Stimulated activated CD8-positive, alpha-beta memory T cell treated with anti-CD3 and anti-CD28 coated beads, Interleukin-12 subunit alpha, Interleukin-12 subunit beta, amount 100 ng/mL, for 24 hours (primary cell): ENCODE data around the gene ZNF283.

Experiments
- DNase-seq: peaks from one replicate; pipeline ENCODE4 v3.0.0-alpha.2; 2020; ENCODE audit errors: extremely low read depth

The ZNF283 gene

DNA sequence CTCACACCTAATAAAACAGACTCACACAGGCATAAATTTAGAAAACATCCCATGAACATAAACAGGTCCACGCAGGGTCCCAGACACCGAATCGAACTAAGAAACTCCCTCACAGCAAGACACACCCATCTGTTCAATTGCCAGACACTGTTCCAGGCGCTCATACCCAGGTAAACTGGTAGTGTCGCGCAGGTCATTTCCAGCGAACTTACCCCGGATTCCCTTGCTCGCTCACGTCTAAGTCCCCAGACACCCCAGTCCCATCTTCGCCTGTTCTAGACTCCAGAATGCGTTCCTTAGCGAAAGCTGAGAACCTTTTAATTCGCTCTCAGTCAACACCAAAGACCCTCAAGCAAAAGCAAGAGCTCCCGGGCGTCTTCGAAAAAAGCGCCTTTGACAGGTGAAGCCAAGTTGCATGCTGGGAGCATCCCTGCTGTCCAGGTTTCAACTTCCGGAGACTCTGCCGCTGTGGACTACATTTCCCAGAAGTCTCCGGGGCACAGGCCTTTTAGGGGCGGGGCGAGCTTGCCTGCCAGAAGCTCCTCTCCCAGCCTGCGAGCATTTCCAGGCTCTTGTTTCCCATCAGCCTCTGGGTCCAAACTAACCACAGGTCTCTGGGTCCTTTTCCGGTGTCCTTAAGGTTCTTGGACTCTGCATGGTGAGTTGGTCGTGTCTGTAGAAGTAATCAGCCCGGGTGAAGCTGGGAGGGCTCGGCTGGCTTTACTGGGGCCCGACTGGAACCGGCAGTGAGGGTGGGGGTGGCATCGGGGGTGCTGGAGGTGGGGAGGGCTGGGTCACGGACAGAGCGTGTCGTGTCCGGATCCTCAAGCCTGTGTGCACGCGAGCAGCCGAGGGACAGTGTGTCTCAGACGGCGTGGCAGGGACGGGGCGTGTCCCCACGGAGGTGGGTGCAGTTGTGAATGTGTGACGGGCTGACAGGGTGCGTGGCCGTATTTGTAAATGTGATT lies at the start of gene ZNF283:
ZNF283 (plus strand) TSS at position 535 of the 968 bp plus-strand sequence. CDS start 6,184 bp downstream, outside the sequence.
- peak; percentile 62 for DNase-seq

DNA sequence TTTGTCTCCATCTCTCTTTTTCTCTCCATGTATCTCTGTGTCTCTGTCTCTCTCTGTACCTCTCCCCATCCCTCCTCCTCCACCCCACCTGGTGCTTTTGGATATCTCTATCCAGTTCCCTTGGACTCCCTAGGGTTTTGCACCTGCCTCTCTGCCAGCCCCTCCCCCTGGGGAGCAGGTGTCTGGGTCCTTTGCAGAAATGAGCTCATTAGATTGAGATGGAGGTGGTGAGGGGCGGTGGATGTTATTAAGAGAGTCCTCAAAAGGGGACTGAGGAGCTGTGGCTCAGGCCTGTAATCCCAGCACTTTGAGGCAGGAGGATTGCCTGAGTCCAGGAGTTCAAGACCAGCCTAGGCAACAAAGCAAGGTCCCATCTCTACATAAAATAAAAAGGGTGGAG lies 48.5 kb upstream of the ZNF283 start:
- DNase-seq, result no peak

DNA sequence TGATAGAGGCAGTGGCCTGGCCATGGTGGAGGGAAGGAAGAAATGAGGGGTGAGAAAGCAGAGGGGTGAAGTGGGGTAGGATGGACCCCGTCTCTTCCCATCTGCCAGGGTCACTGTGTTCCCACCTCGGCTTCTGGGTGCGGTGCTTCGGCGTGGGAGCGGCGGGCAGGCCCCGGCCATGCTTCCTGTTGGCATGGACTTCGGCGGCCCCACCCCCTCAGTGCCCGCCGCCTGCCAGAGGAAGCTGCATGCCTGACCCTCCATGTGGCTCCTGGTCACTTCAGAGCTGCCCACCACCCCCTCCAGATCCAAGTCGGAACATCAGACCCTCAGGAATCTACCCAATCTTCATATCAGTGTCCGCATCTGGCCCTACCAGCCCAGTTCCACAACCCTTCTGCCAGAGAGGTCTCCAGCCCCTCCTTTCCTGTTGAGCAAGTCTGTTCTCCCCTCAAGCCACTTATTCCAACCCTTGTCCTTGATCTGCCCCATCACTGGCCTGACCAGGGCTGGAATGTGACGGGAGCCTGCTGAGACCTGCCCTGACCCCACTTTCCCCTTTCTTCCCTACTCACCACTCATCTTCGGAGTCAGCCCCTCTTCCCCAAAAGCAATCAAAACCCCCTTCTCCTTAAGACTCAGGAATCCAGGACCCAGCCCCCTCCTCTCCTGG lies 47.8 kb upstream of the ZNF283 start:
- DNase-seq, result no peak

DNA sequence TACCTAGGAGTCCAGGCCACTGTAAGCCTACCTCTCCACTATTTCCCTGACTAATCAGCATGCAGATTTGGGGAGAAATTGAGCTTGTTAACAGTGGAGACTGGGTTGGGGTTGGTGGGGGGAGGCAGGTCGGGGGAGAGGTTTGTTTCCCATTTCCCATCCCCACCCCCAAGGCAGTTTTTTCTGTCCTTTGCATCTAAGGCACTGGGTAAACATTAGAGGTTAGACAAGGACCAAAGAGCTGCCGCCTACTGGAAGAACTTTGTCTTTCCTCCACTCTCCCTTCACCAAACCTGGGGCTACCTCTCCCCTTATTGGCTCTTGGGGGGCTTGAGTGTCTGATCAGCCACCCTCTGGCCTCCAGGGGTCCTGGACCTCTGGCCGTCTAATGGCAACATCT lies 47.3 kb upstream of the ZNF283 start:
- DNase-seq, result no peak

DNA sequence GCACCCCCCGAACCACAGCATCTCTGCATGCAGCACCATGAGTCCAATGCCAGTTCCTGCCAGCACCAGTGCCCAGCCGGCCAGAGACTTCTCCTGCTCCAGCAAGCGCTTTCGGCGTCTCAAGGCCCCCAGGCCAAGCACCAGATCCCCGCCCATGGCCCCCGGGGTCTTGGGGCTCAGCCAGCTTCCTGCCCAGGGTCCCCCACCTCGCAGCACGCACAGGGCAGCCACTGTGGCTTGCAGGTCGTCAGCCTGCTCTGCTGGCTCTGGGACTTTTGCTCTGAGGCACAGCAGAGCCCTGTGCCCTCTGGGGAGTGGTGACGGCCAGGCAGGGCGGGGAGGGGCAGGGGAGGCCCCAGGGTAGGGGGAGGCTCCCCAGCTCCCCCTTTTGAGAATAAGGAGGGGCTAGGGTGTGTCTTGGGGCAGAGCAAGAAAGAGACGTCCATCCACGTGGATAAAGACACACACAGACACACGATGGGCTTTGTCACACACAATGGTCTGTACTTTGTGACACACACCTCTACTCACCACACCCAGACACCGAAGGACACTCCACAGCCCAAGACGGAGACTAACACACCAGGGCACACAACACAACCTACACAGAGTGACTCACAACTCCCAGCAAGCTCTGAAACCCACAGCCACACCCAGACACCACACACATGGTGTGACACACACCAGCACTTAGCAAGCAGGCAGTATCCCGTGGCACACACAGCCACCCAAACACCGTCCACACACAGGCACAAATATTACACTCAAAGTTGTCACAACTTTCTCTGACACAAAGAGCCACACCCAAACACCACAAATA lies 46.2 kb upstream of the ZNF283 start, which contains the start of gene KCNN4:
KCNN4 (minus strand) TSS at position 268 of the 820 bp plus-strand sequence; CDS start at position 156, 112 bp downstream.
- DNase-seq, result peak; percentile 55

DNA sequence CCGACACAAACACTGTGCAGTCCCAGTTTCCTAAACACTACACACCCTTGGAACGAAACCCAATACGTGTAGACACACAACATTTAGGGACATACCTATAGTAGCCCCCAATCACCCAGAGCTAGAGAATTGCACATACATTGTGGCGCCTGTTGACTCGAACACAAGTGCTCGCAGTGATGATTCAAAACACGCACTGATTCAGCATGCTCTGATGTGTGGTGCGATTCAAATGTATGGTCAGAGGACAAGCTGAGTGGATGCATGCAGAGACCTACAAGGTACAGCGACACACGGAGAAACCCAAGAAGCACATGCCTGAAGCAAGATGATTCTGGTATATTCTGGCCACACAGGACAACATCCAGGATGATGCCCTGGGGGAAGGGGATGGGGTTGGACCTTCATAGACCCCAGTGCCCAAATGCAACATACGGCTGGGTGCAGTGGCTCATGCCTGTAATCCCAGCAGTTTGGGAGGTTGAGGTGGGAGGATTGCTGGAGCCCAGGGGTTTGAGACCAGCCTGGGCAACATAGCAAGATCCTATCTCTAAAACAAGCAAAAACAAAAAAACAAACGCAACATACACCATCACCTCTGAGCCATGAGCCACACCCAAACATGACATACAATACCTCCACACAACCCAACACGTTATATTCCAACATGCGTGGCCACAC lies 45.4 kb upstream of the ZNF283 start:
- DNase-seq, result no peak

DNA sequence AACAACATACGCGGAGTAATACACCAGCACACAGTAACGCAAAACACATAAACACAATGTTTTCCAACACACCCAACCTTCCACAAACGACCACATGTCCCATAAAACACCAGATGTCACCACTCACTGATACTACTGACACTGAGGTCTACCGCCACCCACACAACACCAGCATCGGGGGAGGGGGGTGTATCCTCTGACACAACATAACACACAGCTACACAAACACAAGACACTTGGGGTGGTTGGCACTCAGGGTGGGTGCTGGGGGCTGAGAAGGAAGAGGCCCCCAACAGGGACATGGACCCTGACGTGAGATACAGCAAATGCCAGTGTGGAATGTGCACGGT lies 44.8 kb upstream of the ZNF283 start:
- no peak for DNase-seq

DNA sequence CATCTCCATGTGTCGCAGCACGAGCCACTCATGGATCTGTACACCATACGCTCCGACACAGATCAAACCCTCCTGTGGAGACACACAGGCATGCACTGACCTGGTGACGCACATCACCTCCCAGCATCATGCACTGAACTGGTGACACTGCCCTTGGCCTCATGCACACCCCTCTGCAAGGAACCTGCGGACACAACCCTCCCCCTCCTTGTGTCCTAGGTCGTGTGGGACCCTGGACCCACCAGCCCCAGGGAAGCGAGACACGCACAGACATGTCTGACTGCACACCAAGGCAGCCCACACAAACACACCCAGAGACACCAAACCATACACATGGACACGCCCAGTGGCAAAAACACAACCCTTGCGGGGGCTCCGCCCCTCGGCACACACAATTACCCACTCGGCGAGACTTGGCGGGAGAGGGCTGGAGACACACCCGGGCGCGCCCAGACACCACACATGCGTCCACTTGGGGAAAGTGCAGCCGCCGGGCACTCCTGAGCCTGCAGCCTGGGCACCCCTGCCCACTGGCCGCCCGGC lies 44.4 kb upstream of the ZNF283 start:
- DNase-seq, result no peak

DNA sequence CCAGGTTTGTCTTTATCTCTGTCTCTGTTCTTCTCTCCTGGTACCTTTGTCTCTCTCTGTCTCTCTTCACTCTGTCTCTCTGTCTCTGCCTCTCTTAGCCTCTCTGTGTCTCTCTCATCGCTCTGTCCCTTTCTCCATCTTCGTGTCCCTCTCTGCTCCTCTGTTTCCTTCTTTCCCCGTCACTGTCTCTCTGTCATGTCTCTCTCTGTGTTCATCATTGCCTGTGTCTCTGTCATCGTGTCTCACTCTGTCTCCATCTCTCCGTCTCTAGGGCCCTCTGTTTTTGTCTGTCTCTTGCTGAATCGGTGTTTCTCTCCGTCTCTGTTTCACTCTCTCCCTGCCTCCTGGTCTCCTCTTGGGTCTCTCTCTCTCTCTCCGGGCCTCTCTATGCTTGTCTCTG lies 43.5 kb upstream of the ZNF283 start:
- DNase-seq, result no peak

DNA sequence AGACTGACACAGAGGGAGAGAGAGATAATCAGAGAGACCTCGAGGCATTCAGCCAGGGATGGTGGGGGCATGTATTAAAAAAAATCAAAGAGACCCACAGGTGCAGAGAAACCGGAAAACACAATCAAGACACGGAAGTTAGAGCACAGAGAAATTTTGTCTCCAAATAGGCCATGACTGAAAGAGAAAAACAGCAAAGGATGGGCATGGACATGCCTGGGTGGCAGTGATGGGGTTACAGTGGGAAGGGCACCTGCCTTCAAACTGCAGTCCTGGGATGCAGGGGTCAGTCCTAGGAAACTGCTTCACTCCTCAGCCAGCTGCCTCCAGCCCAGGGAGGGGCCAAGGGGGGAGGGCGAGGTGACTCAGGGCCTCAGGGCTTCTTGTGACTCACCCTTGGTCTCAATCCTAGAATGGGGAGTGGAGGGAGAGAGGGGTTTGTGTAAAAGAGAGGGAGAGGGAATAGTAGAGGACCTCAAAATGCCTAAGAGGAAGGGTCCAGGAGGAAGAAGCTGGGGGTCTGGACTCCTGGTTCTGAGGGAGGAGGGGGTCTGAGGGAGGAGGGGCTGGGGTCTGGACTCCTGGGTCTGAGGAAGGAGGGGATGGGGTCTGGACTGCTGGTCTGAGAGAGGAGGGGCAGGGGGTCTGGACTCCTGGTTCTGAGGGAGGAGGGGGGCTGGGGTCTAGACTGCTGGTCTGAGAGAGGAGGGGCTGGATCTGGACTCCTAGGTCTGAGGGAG lies 42.7 kb upstream of the ZNF283 start:
- peak; percentile 42 for DNase-seq

DNA sequence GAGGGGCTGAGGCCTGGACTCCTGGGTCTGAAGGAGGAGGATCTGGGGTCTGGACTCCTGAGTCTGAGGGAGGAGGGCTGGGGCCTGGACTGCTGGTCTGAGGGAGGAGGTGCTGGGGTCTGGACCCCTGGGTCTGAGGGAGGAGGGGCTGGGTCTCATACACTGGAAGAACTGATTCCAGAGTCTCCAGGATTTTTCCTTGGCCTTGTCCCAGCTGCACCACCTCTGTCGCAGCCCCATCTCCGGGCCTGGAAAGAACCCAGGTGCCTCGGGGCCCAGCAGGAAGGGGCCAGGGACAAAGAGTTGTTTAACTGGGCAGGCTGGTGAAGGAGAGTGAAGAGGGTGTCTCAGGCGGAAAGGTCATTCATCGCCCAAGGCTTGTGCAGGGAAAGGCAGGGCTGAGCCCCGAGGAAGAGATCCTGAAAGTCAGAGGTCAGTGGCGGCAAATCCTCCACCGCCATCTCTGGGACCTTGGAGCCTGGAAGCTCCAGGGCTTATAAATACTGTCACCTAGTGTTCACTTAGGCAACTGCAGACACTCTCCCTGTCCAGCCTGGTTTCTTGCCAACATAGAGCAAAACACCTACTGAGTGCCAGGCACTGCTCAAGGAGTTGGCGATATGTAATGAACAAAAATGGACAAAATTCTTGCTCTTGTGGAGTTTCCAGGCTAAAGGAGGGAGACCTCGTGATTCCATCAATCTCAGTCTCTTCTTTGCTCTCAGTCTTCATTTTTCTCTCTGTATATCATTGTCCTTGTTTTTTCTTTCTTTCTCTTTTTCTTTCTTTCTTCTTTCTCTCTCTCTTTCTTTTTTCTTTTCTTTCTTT lies 41.9 kb upstream of the ZNF283 start:
- no peak for DNase-seq

DNA sequence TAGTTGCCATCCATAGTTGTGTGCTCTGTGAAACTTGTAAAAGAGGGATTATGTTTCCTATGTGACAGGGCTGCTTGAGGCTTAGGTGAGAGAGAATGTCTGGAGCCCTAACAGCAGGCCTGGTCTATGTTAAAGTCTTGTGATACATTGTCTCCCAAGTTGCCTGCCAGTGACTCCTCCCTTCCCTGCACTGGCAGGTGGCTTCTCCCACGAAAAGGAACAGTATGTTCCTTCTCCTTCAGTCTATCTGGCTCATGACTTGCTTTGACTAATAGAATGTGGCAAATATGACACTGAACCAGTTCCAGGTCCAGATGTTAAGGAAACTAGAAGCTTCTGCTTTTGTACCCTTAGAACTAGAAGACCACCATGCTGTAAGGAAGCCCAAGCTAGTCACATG lies 40.5 kb upstream of the ZNF283 start:
- no peak for DNase-seq

DNA sequence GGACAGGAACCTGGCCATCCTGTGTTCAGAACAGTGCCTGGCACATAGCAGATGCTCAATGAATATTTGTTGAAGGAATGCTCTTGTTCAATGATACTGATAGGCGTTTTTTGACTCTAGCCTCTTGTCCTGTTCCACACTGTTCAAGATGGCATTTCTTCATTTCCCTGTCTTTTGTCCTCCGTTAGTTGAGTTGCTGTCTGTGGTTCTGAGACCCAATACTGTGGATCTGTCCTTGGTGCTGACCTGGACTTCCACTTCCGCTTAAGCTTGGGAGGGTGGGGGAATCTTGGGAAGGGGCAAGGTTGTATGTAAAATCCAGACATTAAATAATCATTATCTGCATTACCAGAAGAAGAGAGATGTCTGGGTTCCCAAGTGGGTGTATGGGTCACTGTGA lies 38.1 kb upstream of the ZNF283 start:
- DNase-seq, result no peak

DNA sequence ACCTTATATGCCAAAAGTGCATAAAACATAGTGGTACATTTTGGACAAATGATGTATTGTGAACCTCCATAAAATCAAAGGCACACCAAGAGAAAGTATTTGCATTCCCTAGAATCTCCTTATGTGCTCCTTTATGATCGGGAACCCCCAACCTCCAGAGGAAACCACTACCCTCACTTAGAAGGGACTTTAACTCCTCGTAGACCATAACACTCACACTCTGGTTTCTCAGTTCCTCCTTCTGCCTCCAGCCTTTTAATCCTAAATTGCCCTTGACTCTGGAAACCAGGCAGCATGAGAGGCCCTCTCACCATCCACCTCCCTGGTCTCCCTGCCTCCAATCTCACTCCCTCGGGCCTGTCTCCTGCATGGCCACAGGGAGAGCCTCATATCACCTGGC lies 36.5 kb upstream of the ZNF283 start:
- no peak for DNase-seq

DNA sequence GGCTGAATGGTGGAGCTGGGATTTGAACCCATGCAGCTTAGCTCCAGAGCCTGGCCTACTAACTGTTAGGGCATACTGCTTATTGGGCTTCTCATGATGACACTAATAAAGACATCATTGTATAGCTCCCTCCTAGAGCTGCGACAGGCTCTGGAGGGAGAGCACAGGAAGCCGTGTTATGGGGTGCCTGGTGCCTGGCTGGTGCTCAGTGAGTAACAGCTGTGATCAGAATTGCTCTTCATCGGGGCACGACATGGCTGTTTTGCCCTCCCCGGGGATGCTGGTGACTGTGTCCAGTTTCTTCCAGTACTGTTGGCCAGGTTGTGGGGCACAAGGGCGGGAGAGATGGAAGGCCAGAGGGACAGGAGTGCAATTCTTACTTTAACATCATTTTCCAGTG lies 30.0 kb upstream of the ZNF283 start:
- DNase-seq, result no peak

DNA sequence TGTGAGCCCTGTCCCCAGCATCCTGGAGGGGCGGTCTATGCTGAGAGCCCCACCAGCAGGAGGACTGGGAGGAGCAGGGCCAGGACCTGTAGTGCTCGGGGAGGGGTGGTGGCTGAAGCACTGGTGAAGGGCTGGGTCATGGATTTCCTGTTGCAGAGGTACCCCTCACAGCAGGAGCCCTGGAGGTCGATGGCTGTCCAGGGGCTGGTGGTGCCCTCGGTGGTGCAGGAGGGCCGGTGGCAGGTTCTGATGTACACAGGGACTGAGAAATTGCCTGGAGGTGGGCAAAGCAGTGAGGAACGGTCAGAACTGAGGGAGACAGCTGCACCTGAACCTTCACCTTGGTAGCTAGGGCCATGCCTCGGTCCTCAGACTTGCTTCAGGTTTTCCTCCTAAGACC lies 29.6 kb upstream of the ZNF283 start:
- no peak for DNase-seq

DNA sequence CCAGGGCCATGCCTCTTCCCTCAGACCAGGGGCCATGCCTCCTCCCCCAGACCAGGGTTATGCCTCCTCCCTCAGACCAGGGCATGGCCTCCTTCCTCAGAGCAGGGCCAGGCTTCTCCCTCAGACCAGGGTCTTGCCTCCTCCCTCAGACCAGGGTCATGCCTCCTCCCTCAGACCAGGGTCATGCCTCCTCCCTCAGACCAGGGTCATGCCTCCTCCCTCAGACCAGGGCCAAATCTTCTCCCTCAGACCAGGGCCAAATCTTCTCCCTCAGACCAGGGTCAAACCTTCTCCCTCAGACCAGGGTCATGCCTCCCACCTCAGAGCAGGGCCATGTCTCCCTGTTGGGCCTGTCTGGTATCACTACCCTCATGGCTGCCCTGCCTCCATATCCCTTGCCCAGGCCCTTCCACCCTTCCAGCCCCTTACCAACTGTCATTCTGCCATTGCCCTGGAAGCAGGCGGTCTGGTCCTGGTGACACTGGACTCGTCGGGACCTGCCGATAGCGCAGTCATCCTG lies 29.0 kb upstream of the ZNF283 start:
- DNase-seq, result no peak

DNA sequence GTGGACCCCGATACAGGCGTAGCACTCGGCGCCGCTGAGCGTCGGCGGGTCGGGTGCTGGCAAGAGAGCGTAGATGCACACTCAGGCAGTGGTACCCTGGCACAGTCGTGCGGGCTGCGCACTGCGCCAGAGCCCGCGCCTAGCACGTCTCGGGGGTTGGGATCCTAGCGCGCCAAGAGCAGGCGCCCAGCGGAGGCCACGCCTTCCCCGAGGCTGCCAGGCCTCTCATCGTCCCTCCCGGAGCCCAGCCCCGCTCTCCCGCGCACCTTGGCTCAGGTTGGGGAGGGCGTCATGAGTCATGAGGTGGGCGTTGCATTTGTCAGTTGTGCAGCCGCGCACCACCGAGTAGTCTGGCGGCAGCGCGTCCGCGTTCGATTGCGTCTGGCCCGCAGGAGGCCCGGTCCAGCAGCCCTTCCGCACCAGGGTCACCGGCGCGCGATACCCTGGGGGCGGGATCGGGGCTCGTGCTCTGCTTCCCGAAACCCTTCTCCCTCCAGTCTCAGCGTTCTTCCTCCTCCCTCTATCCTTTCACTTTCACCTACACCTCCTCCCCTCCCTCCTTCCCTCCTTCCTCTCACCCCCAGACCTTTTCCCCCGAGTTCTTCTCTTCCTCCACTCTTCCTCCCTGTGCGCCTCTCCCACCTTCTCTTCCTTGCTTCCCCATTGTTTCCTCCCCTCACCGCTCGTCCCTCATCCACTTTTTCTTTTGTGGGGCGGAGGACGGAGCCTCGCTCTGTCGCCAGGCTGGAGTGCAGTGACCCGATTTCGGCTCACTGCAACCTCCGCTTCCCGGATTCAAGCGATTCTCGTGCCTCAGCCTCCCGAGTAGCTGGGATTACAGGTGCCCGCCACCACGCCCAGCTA lies 28.3 kb upstream of the ZNF283 start:
- no peak for DNase-seq
